Measurements from ENCODE around the gene PTPN5.
"Not testable (repeated sequence)": the region's sequence is repeated elsewhere in the genome, so short reads cannot be mapped to it uniquely, and the experiment has no call there.

- TF ChIP-seq CTCF, POLR2A, POLR2AphosphoS5 (IDR thresholded peaks at IDR 0.05): not testable (repeated sequence)
Measured at GRCh38 chr11:18691467-18692140, 100.0 kb downstream of the PTPN5 start.

All from prostate gland (tissue), 2 donors.